HepG2 (cell line): ENCODE results near the gene KIN. TPM values are rescaled to one million over a fixed set of nuclear protein-coding genes. Genes with fewer than 3 reads are reported as not detected.
A peak's percentile ranks its signal among the peaks of the same experiment; 100 is the strongest.

Experiments
- FOXA3 ChIP-seq: IDR thresholded peaks from 2 replicates; pipeline ENCODE4 v1.6.1; 2016; ENCODE audit warnings: missing genetic modification reagents, missing compliant biosample characterization
- HDAC2 ChIP-seq: sonication (generic); formaldehyde crosslinking; IDR thresholded peaks from 2 replicates; pipeline ENCODE4 v1.4.0; 2020; ENCODE audit warnings: missing genetic modification reagents
- HNRNPUL1 ChIP-seq: fragments of 200-400 bp; formaldehyde crosslinking; IDR thresholded peaks from 2 replicates; pipeline ENCODE4 v1.6.1; 2017; ENCODE audit warnings: low read depth, mild to moderate bottlenecking, low read length, moderate library complexity
- JUND ChIP-seq: sonication (generic); formaldehyde crosslinking; IDR thresholded peaks from 2 replicates; pipeline ENCODE4 v1.8.0; 2022; ENCODE audit warnings: mild to moderate bottlenecking, missing genetic modification reagents
- NONO ChIP-seq, 2 experiments: fragments of 450-650 bp in 1 of 2; sonication (generic) in 1 of 2; formaldehyde crosslinking in 1 of 2; IDR thresholded peaks in 1 of 2; conservative IDR thresholded peaks in 1 of 2; 2 replicates each; pipeline versions ENCODE4 v1.6.1 to v1.8.0; 2017 to 2022; ENCODE audit warnings: mild to moderate bottlenecking in 1 of 2, missing genetic modification reagents in 1 of 2, moderate library complexity in 1 of 2
- RELA ChIP-seq: sonication (generic); formaldehyde crosslinking; IDR thresholded peaks from 2 replicates; pipeline ENCODE4 v1.4.0; 2020; ENCODE audit warnings: missing genetic modification reagents
- SNAPC4 ChIP-seq: sonication (generic); formaldehyde crosslinking; IDR thresholded peaks from 2 replicates; pipeline ENCODE4 v1.4.0; 2020; ENCODE audit warnings: mild to moderate bottlenecking, missing genetic modification reagents
- SOX13 ChIP-seq, 3 experiments: fragments of 450-650 bp in 1 of 3; sonication (generic) in 1 of 3; formaldehyde crosslinking in 1 of 3; IDR thresholded peaks in 2 of 3; conservative IDR thresholded peaks in 1 of 3; 2 replicates each; pipeline versions ENCODE4 v1.5.0 to v1.6.1; 2016 to 2020; ENCODE audit warnings: antibody characterized with exemption in 1 of 3, mild to moderate bottlenecking in 1 of 3, missing compliant biosample characterization in 1 of 3, missing genetic modification reagents in 1 of 3, moderate library complexity in 1 of 3
- THAP11 ChIP-seq: IDR thresholded peaks from 2 replicates; pipeline ENCODE4 v1.6.1; 2016; ENCODE audit warnings: missing biosample characterization, missing genetic modification reagents
- ZIK1 ChIP-seq: sonication (generic); formaldehyde crosslinking; IDR thresholded peaks from 2 replicates; pipeline ENCODE4 v1.5.0; 2020; ENCODE audit warnings: mild to moderate bottlenecking, low read depth, missing genetic modification reagents, borderline replicate concordance
- ZNF350 ChIP-seq: sonication (generic); formaldehyde crosslinking; IDR thresholded peaks from 2 replicates; pipeline ENCODE4 v1.4.0; 2020; ENCODE audit warnings: mild to moderate bottlenecking, low read depth, missing genetic modification reagents, borderline replicate concordance
- ZNF616 ChIP-seq: sonication (generic); formaldehyde crosslinking; IDR thresholded peaks from 2 replicates; pipeline ENCODE4 v1.5.0; 2020; ENCODE audit warnings: low read depth, mild to moderate bottlenecking, missing genetic modification reagents
- ZNF670 ChIP-seq: sonication (generic); formaldehyde crosslinking; IDR thresholded peaks from 2 replicates; pipeline ENCODE4 v1.8.0; 2022; ENCODE audit warnings: mild to moderate bottlenecking, missing genetic modification reagents, borderline replicate concordance
- ZNF749 ChIP-seq: sonication (generic); formaldehyde crosslinking; IDR thresholded peaks from 2 replicates; pipeline ENCODE4 v1.8.0; 2022; ENCODE audit warnings: mild to moderate bottlenecking, missing genetic modification reagents, moderate library complexity, borderline replicate concordance
- polyA plus RNA-seq, 8 experiments: library from polyadenylated mRNA; depleted of rRNA in 3 of 8; stranded (reverse) in 7 of 8; unstranded in 1 of 8; fragments of >200 nt; fragmentation: Illumina TruSeq in 4 of 8; extraction: Trizol in 4 of 8; gene quantifications; 2 replicates each; pipeline versions ENCODE4 v1.2.1 to v1.2.3, GENCODE V29; 2011 to 2016; ENCODE audit warnings: low read depth in 4 of 8, missing spikeins in 1 of 8, mixed read lengths in 1 of 8; ENCODE audit not compliant: insufficient read depth in 1 of 8
- total RNA-seq, 5 experiments: library from RNA; depleted of rRNA; stranded (reverse); fragments of >200 nt; fragmentation: Illumina TruSeq; extraction: Trizol; gene quantifications; 2 replicates each; pipeline ENCODE4 v1.2.3, GENCODE V29; 2016; ENCODE audit warnings: low read depth in 1 of 5
- TF ChIP-seq, protein P1 (sequence below): sonication (generic); formaldehyde crosslinking; IDR thresholded peaks from 2 replicates; pipeline ENCODE4 v1.8.0; 2022; ENCODE audit warnings: mild to moderate bottlenecking, missing genetic modification reagents, moderate library complexity
- TF ChIP-seq, protein P2 (sequence below): sonication (generic); formaldehyde crosslinking; IDR thresholded peaks from 2 replicates; pipeline ENCODE4 v1.4.0; 2020; ENCODE audit warnings: missing genetic modification reagents

Gene KIN
- total and polyA plus RNA-seq, 2 of the 13 experiments (the other 11 are each of a cell fraction or from before 2014, with no cell fraction given) = 4.9 to 23.2 TPM

- TF ChIP-seq SNAPC4 (CRISPR knock-in tag) (peak; percentile 73; the same call in 1 of the 2 replicates), NONO (IDR thresholded peaks at IDR 0.05) (no peak), NONO (CRISPR knock-in tag; conservative IDR thresholded peaks at IDR 0.05) (peak; percentile 88; the same call in 1 of the 2 replicates), SOX13 (IDR thresholded peaks at IDR 0.05) (no peak), SOX13 (CRISPR knock-in tag; conservative IDR thresholded peaks at IDR 0.05 in 1 of 2, IDR thresholded peaks at IDR 0.05 in 1 of 2) (0 out of 4 replicates have a peak, but pooled peaks of 1 of the 2 experiments have one; percentile 19), RELA (CRISPR knock-in tag) (no peak), ZNF670 (peak; percentile 60; the same call in 1 of the 2 replicates), JUND (CRISPR knock-in tag) (no peak), ZNF749 (CRISPR knock-in tag) (peak; percentile 57; the same call in 1 of the 2 replicates), HNRNPUL1 (no peak), THAP11 (peak; percentile 88), ZIK1 (peak; percentile 94; the same call in 1 of the 2 replicates), FOXA3 (CRISPR knock-in tag) (peak; percentile 31; the same call in 1 of the 2 replicates), ZNF616 (CRISPR knock-in tag) (peak; percentile 77), HDAC2 (peak; percentile 44; the same call in 1 of the 2 replicates), ZNF350 (CRISPR knock-in tag) (peak; percentile 76; the same call in 1 of the 2 replicates)
- TF ChIP-seq, protein P1, sequence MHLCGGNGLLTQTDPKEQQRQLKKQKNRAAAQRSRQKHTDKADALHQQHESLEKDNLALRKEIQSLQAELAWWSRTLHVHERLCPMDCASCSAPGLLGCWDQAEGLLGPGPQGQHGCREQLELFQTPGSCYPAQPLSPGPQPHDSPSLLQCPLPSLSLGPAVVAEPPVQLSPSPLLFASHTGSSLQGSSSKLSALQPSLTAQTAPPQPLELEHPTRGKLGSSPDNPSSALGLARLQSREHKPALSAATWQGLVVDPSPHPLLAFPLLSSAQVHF (CRISPR knock-in tag) = no peak
- TF ChIP-seq, protein P2, sequence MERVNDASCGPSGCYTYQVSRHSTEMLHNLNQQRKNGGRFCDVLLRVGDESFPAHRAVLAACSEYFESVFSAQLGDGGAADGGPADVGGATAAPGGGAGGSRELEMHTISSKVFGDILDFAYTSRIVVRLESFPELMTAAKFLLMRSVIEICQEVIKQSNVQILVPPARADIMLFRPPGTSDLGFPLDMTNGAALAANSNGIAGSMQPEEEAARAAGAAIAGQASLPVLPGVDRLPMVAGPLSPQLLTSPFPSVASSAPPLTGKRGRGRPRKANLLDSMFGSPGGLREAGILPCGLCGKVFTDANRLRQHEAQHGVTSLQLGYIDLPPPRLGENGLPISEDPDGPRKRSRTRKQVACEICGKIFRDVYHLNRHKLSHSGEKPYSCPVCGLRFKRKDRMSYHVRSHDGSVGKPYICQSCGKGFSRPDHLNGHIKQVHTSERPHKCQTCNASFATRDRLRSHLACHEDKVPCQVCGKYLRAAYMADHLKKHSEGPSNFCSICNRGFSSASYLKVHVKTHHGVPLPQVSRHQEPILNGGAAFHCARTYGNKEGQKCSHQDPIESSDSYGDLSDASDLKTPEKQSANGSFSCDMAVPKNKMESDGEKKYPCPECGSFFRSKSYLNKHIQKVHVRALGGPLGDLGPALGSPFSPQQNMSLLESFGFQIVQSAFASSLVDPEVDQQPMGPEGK (CRISPR knock-in tag) = peak; percentile 70
Observed at GRCh38 chr10:7787857-7788638, at the start of gene KIN, which contains the start of gene ATP5F1C (continued).
